CD4-positive, alpha-beta T cell treated with Interleukin-6 at 100 ng/mL for 8 hours (primary cell): Measurements from ENCODE around the gene FAM83G.
A peak's percentile ranks its signal among the peaks of the same experiment; 100 is the strongest.
"Not testable (repeated sequence)": the region's sequence is repeated elsewhere in the genome, so short reads cannot be mapped to it uniquely, and the experiment has no call there.

ENCODE experiments used
- DNase-seq: peaks from one replicate; pipeline ENCODE4 v3.0.0-alpha.2; 2020; ENCODE audit warnings: mixed read lengths, low spot score

FAM83G gene

GRCh38 chr17:19022747-19023146, 18.2 kb upstream of the FAM83G start:
- DNase-seq: no peak

- no peak for DNase-seq
Measured at GRCh38 chr17:19022128-19022527, 17.6 kb upstream of the FAM83G start.

- peak; percentile 16 for DNase-seq
Measured at GRCh38 chr17:19021622-19022083, 17.1 kb upstream of the FAM83G start.

- not testable (repeated sequence) for DNase-seq
Measured at GRCh38 chr17:19021011-19021621, 16.6 kb upstream of the FAM83G start.

GRCh38 chr17:19020016-19020415, 15.5 kb upstream of the FAM83G start:
- DNase-seq: no peak

GRCh38 chr17:19019041-19019941, 14.7 kb upstream of the FAM83G start:
- DNase-seq: no peak

- DNase-seq: no peak
Measured at GRCh38 chr17:19018600-19018950, 14.0 kb upstream of the FAM83G start.

- DNase-seq: no peak
Measured at GRCh38 chr17:19017804-19018599, 13.4 kb upstream of the FAM83G start.

- no peak for DNase-seq
Measured at GRCh38 chr17:19017401-19017800, 12.8 kb upstream of the FAM83G start.

- no peak for DNase-seq
Measured at GRCh38 chr17:19016881-19017280, 12.3 kb upstream of the FAM83G start.

GRCh38 chr17:19016297-19016696, 11.7 kb upstream of the FAM83G start:
- no peak for DNase-seq

GRCh38 chr17:19015428-19015827, 10.9 kb upstream of the FAM83G start:
- DNase-seq: no peak

- no peak for DNase-seq
Measured at GRCh38 chr17:19014628-19015215, 10.2 kb upstream of the FAM83G start.

- DNase-seq: no peak
Measured at GRCh38 chr17:19013806-19014627, 9.5 kb upstream of the FAM83G start.

- no peak for DNase-seq
Measured at GRCh38 chr17:19013226-19013625, 8.7 kb upstream of the FAM83G start.

GRCh38 chr17:19012171-19013080, 7.9 kb upstream of the FAM83G start:
- no peak for DNase-seq

GRCh38 chr17:19011581-19011980, 7.0 kb upstream of the FAM83G start:
- DNase-seq: no peak

- no peak for DNase-seq
Measured at GRCh38 chr17:19010729-19011505, 6.4 kb upstream of the FAM83G start.

- no peak for DNase-seq
Measured at GRCh38 chr17:19009970-19010369, 5.4 kb upstream of the FAM83G start.
